SK-N-SH treated with all-trans-retinoic acid at 6 μM for 48 hours (cell line): ENCODE results near the gene HSPB7.

ENCODE experiments used
- BACH2 ChIP-seq: fragments of 250-450 bp; sonication (Bioruptor Pico); IDR thresholded peaks from 2 replicates; pipeline ENCODE4 v1.9.0; 2021; ENCODE audit warnings: mild to moderate bottlenecking, borderline replicate concordance
- CSDC2 ChIP-seq: fragments of 250-450 bp; sonication (Bioruptor Pico); IDR thresholded peaks from 2 replicates; pipeline ENCODE4 v1.5.0; 2020; ENCODE audit warnings: mild to moderate bottlenecking, moderate library complexity
- CSRNP3 ChIP-seq: fragments of 250-450 bp; sonication (Bioruptor Pico); IDR thresholded peaks from 2 replicates; pipeline ENCODE4 v1.5.1; 2021; ENCODE audit warnings: mild to moderate bottlenecking, moderate library complexity
- ESRRG ChIP-seq: fragments of 250-450 bp; sonication (Bioruptor Pico); IDR thresholded peaks from 2 replicates; pipeline ENCODE4 v1.6.1; 2021; ENCODE audit warnings: mild to moderate bottlenecking
- ISL1 ChIP-seq: fragments of 250-450 bp; sonication (Bioruptor Pico); IDR thresholded peaks from 2 replicates; pipeline ENCODE4 v2.1.2; 2022; ENCODE audit warnings: mild to moderate bottlenecking, moderate library complexity
- OSR1 ChIP-seq: fragments of 250-450 bp; sonication (Bioruptor Pico); IDR thresholded peaks from 2 replicates; pipeline ENCODE4 v1.8.0; 2022; ENCODE audit warnings: moderate library complexity, mild to moderate bottlenecking, inconsistent platforms
- PATZ1 ChIP-seq: fragments of 250-450 bp; sonication (Bioruptor Pico); IDR thresholded peaks from 2 replicates; pipeline ENCODE4 v1.8.0; 2020; ENCODE audit warnings: mild to moderate bottlenecking, moderate library complexity, borderline replicate concordance
- RARB ChIP-seq: fragments of 250-450 bp; sonication (Bioruptor Pico); IDR thresholded peaks from 2 replicates; pipeline ENCODE4 v1.8.0; 2021; ENCODE audit warnings: mild to moderate bottlenecking, moderate library complexity
- ZC3H10 ChIP-seq: fragments of 250-450 bp; sonication (Bioruptor Pico); IDR thresholded peaks from 2 replicates; pipeline ENCODE4 v1.5.1; 2021; ENCODE audit warnings: mild to moderate bottlenecking, moderate library complexity
- ZFP3 ChIP-seq: fragments of 250-450 bp; sonication (Bioruptor Pico); IDR thresholded peaks from 2 replicates; pipeline ENCODE4 v1.5.0; 2020; ENCODE audit warnings: mild to moderate bottlenecking, moderate library complexity
- ZFP30 ChIP-seq: fragments of 450-650 bp; formaldehyde crosslinking; IDR thresholded peaks from 2 replicates; pipeline ENCODE4 v1.5.0; 2022; ENCODE audit warnings: mild to moderate bottlenecking, moderate library complexity
- ZNF565 ChIP-seq: fragments of 450-650 bp; formaldehyde crosslinking; conservative IDR thresholded peaks from 2 replicates; pipeline ENCODE4 v1.5.0; 2020; ENCODE audit warnings: low read depth, mild to moderate bottlenecking, moderate library complexity

GRCh38 chr1:16032388-16033102 lies 14.7 kb upstream of the HSPB7 start:
- no peak for TF ChIP-seq ISL1 (CRISPR knock-in tag)
- TF ChIP-seq ESRRG (CRISPR knock-in tag), result no peak
- no peak for TF ChIP-seq ZFP3 (CRISPR knock-in tag)
- TF ChIP-seq ZC3H10, result no peak
- TF ChIP-seq ZFP30 (CRISPR knock-in tag), result no peak
- no peak for TF ChIP-seq ZNF565 (CRISPR knock-in tag)
- TF ChIP-seq PATZ1 (CRISPR knock-in tag), result no peak
- no peak for TF ChIP-seq CSDC2 (CRISPR knock-in tag)
- no peak for TF ChIP-seq BACH2 (CRISPR knock-in tag)
- no peak for TF ChIP-seq RARB (CRISPR knock-in tag)
- no peak for TF ChIP-seq OSR1 (CRISPR knock-in tag)
- no peak for TF ChIP-seq CSRNP3 (CRISPR knock-in tag)
